ENCODE measurements around the gene MALT1. TPM values are rescaled to one million over a fixed set of nuclear protein-coding genes. Genes with fewer than 3 reads are reported as not detected.

Gene MALT1
- total and polyA plus RNA-seq, 7 donors, result 5.3 to 22.4 (median 17.1) TPM

DNA sequence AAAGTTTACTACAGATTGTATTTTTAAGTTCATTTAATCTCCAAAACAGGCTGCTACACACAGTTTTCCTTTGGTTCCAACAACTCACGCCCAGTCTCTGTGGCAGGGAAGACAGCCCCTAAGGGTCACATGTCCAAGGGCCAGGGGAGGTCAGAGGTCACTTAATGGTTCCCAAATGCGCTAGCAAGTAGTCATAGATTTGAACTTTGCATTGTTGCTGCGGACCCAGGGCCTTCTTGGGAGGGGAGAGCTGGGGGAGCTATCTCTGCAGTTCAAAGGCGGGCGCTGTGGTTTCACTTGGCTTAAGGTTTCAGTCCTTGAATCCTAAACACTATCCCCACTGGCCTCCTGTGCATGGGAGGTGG is 118.6 kb downstream of the MALT1 start:
- Histone ChIP-seq H3K36me3 (no peaks in the 10 kb centered on the region), H3K9me3 (no peaks in the 10 kb centered on the region), H3K4me1 (peaks cover 0 to 14% (median 11%) of the 10 kb centered on the region in 4 donors), H3K27me3 (no peaks in the 10 kb centered on the region), H3K4me3 (no peak overlapping the region), H3K27ac (peak overlapping the region; percentile 27 to 51 (median 34))
- TF ChIP-seq POLR2AphosphoS5 (IDR thresholded peaks at IDR 0.05) (no peak), POLR2A (IDR thresholded peaks at IDR 0.05) (no peak), EP300 (IDR thresholded peaks at IDR 0.05) (no peak)
- TF ChIP-seq, protein P1, sequence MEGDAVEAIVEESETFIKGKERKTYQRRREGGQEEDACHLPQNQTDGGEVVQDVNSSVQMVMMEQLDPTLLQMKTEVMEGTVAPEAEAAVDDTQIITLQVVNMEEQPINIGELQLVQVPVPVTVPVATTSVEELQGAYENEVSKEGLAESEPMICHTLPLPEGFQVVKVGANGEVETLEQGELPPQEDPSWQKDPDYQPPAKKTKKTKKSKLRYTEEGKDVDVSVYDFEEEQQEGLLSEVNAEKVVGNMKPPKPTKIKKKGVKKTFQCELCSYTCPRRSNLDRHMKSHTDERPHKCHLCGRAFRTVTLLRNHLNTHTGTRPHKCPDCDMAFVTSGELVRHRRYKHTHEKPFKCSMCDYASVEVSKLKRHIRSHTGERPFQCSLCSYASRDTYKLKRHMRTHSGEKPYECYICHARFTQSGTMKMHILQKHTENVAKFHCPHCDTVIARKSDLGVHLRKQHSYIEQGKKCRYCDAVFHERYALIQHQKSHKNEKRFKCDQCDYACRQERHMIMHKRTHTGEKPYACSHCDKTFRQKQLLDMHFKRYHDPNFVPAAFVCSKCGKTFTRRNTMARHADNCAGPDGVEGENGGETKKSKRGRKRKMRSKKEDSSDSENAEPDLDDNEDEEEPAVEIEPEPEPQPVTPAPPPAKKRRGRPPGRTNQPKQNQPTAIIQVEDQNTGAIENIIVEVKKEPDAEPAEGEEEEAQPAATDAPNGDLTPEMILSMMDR (IDR thresholded peaks at IDR 0.05), result no peak
- no peak for DNase-seq
- 62 to 69% methylated on average over 5 of the region's 5 CpGs for WGBS, 2 donors
- intact Hi-C loops (cut with DNase I), result loop anchor here (10.0 kb wide), 1 partner anchor 175 kb away; no protein-coding TSS in a partner anchor

- Histone ChIP-seq H3K27ac (no peak overlapping the region), H3K4me3 (no peak overlapping the region), H3K4me1 (peaks cover 0 to 7% (median 3%) of the 10 kb centered on the region in 4 donors), H3K9me3 (no peaks in the 10 kb centered on the region), H3K27me3 (no peaks in the 10 kb centered on the region), H3K36me3 (no peaks in the 10 kb centered on the region)
- WGBS, 2 donors, result 55 to 69% methylated on average over 7 of the region's 7 CpGs
- no peak for DNase-seq
- intact Hi-C loops (cut with DNase I), result no loop called here
- TF ChIP-seq, protein P1 (IDR thresholded peaks at IDR 0.05), result no peak
- TF ChIP-seq POLR2A (IDR thresholded peaks at IDR 0.05) (no peak), POLR2AphosphoS5 (IDR thresholded peaks at IDR 0.05) (no peak)
Measured at GRCh38 chr18:58792086-58792485, 120.8 kb downstream of the MALT1 start.

DNA sequence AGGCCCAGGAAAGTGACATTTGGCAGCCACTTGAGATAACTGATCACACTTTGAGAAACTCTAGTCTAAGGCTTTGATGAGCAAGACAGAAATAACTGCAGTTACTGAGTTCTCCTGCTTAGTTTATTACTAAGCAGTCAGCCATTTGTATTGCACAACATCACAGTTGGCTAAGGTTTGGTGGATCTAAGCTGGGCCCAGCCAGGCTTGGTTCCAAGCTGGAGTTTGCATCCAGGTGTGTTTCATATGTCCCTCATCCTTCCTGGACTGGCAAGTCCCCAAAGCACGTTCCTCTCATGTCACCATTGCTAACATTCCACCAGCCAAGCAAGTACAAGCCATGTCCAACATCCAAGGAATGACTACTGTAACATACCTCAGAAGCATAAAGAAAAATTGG is 122.1 kb downstream of the MALT1 start:
- Histone ChIP-seq H3K4me1 (peaks cover 0 to 7% (median 3%) of the 10 kb centered on the region in 4 donors), H3K4me3 (no peak overlapping the region), H3K36me3 (no peaks in the 10 kb centered on the region), H3K27ac (no peak overlapping the region), H3K27me3 (no peaks in the 10 kb centered on the region), H3K9me3 (no peaks in the 10 kb centered on the region)
- no peak for TF ChIP-seq POLR2AphosphoS5 (IDR thresholded peaks at IDR 0.05)
- TF ChIP-seq, protein P1 (IDR thresholded peaks at IDR 0.05), result no peak
- intact Hi-C loops (cut with DNase I), result no loop called here
- DNase-seq, result peak; percentile 68
- 78 to 85% methylated on average over 1 of the region's 1 CpG for WGBS, 2 donors

- Histone ChIP-seq H3K4me1 (peaks cover 0 to 7% (median 0%) of the 10 kb centered on the region in 4 donors), H3K27ac (no peak overlapping the region), H3K36me3 (no peaks in the 10 kb centered on the region), H3K4me3 (no peak overlapping the region), H3K9me3 (no peaks in the 10 kb centered on the region), H3K27me3 (no peaks in the 10 kb centered on the region)
- intact Hi-C loops (cut with DNase I), result no loop called here
- 87 to 89% methylated on average over 1 of the region's 1 CpG for whole genome bisulfite sequencing, 2 donors
- TF ChIP-seq, protein P1 (IDR thresholded peaks at IDR 0.05), result no peak
- TF ChIP-seq EP300 (IDR thresholded peaks at IDR 0.05), result no peak
- no peak for TF ChIP-seq POLR2AphosphoS5 (IDR thresholded peaks at IDR 0.05)
- TF ChIP-seq POLR2A (IDR thresholded peaks at IDR 0.05), result no peak
- no peak for DNase-seq
Measured at GRCh38 chr18:58796220-58796619, 125.0 kb downstream of the MALT1 start.

DNA sequence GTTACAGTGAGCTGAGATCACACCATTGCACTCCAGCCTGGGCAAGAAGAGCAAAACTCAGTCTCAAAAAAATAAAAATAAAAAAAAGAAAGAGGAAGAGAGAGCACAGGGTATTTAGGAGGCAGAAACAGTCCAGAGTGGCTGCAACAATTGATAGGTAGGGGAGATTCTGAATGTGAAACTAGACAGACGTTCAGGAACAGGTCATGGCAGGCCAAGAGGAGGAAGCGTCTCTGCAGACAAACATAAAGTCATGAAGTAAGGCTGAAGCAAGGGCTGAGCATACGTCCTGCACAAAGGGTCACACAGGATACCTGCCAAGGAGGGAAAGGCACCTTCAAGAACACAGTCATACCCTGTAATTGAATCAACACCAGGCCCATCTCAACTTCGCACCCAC is 129.3 kb downstream of the MALT1 start:
- intact Hi-C loops (cut with DNase I), result no loop called here
- H3K4me1 ChIP-seq, result no peaks in the 10 kb centered on the region
- DNase-seq, result no peak
- H3K36me3 ChIP-seq, result no peaks in the 10 kb centered on the region
- 63 to 67% methylated on average over 4 of the region's 4 CpGs for WGBS, 2 donors
- TF ChIP-seq, protein P1 (IDR thresholded peaks at IDR 0.05), result no peak
- TF ChIP-seq POLR2AphosphoS5 (IDR thresholded peaks at IDR 0.05), result no peak
- TF ChIP-seq EP300 (IDR thresholded peaks at IDR 0.05), result no peak
- TF ChIP-seq POLR2A (IDR thresholded peaks at IDR 0.05), result no peak
- no peaks in the 10 kb centered on the region for H3K27me3 ChIP-seq
- H3K9me3 ChIP-seq, result no peaks in the 10 kb centered on the region
- H3K27ac ChIP-seq, result no peak overlapping the region
- H3K4me3 ChIP-seq, result no peak overlapping the region

Measured in sigmoid colon (tissue), 7 donors.